H9 (cell line): ENCODE measurements around the gene C11orf86. TPM values are rescaled to one million over a fixed set of nuclear protein-coding genes. Genes with fewer than 3 reads are reported as not detected.

Source experiments
- DNase-seq: peaks from one replicate; pipeline ENCODE4 v3.0.0-alpha.2; 2017
- H2AFZ ChIP-seq: one replicate; pipeline ENCODE4 v1.6.1; 2013; ENCODE audit warnings: mild to moderate bottlenecking, low read length, control low read depth, moderate library complexity
- H2AK5ac ChIP-seq: 2 replicates; pipeline ENCODE4 v1.6.1; 2013; ENCODE audit warnings: low read length, control low read depth, mixed read lengths; ENCODE audit not compliant: insufficient read length
- H2BK120ac ChIP-seq: one replicate; pipeline ENCODE4 v1.6.1; 2013; ENCODE audit warnings: low read depth, mild to moderate bottlenecking, low read length, control low read depth, inconsistent platforms; ENCODE audit not compliant: poor library complexity, severe bottlenecking
- H2BK12ac ChIP-seq: 2 replicates; pipeline ENCODE4 v1.6.1; 2013; ENCODE audit warnings: low read length, control low read depth, mixed read lengths, low read depth; ENCODE audit not compliant: insufficient read length
- H2BK15ac ChIP-seq: 2 replicates; pipeline ENCODE4 v1.6.1; 2013; ENCODE audit warnings: low read depth, low read length, control low read depth
- H2BK20ac ChIP-seq: one replicate; pipeline ENCODE4 v1.6.1; 2013; ENCODE audit warnings: low read depth, mild to moderate bottlenecking, low read length, control low read depth, inconsistent platforms; ENCODE audit not compliant: poor library complexity, severe bottlenecking
- H2BK5ac ChIP-seq: 2 replicates; pipeline ENCODE4 v1.6.1; 2013; ENCODE audit warnings: low read length, control low read depth, mixed read lengths; ENCODE audit not compliant: insufficient read length
- H3K14ac ChIP-seq: 2 replicates; pipeline ENCODE4 v1.6.1; 2013; ENCODE audit warnings: low read length, control low read depth; ENCODE audit not compliant: insufficient read depth
- H3K18ac ChIP-seq: 2 replicates; pipeline ENCODE4 v1.6.1; 2013; ENCODE audit warnings: low read depth, mild to moderate bottlenecking, mixed read lengths, low read length, control low read depth; ENCODE audit not compliant: insufficient read length
- H3K23ac ChIP-seq: 2 replicates; pipeline ENCODE4 v1.6.1; 2013; ENCODE audit warnings: low read length, control low read depth, mixed read lengths, low read depth; ENCODE audit not compliant: insufficient read length
- H3K23me2 ChIP-seq: 2 replicates; pipeline ENCODE4 v1.6.1; 2013; ENCODE audit warnings: low read depth, mild to moderate bottlenecking, mixed read lengths, low read length, control low read depth; ENCODE audit not compliant: insufficient read length, poor library complexity, severe bottlenecking
- H3K27ac ChIP-seq: 2 replicates; pipeline ENCODE4 v1.5.1; 2013; ENCODE audit warnings: low read length, control low read depth, mixed read lengths, low read depth; ENCODE audit not compliant: insufficient read length
- H3K27me3 ChIP-seq: 2 replicates; pipeline ENCODE4 v1.6.1; 2013; ENCODE audit warnings: low read length, control low read depth, inconsistent platforms; ENCODE audit not compliant: insufficient read depth
- H3K4ac ChIP-seq: 2 replicates; pipeline ENCODE4 v1.6.1; 2013; ENCODE audit warnings: low read depth, mild to moderate bottlenecking, control low read depth, inconsistent platforms, low read length, moderate library complexity
- H3K4me1 ChIP-seq: 2 replicates; pipeline ENCODE4 v1.6.1; 2013; ENCODE audit warnings: low read length, control low read depth, inconsistent platforms; ENCODE audit not compliant: insufficient read depth
- H3K4me2 ChIP-seq: 2 replicates; pipeline ENCODE4 v1.6.1; 2013; ENCODE audit warnings: low read length, control low read depth, mixed read lengths; ENCODE audit not compliant: insufficient read length, insufficient read depth
- H3K56ac ChIP-seq: 2 replicates; pipeline ENCODE4 v1.6.1; 2013; ENCODE audit warnings: low read depth, mild to moderate bottlenecking, mixed read lengths, low read length, control low read depth; ENCODE audit not compliant: insufficient read length
- H3K79me1 ChIP-seq: 2 replicates; pipeline ENCODE4 v1.6.1; 2013; ENCODE audit warnings: low read depth, mild to moderate bottlenecking, moderate library complexity, low read length, control low read depth, inconsistent platforms; ENCODE audit not compliant: insufficient read depth, poor library complexity, severe bottlenecking
- H3K79me2 ChIP-seq: 2 replicates; pipeline ENCODE4 v1.6.1; 2013; ENCODE audit warnings: low read length, control low read depth, inconsistent platforms; ENCODE audit not compliant: insufficient read depth
- H3K9ac ChIP-seq: 2 replicates; pipeline ENCODE4 v1.6.1; 2013; ENCODE audit warnings: low read length, control low read depth, mixed read lengths; ENCODE audit not compliant: insufficient read length; ENCODE audit errors: extremely low read depth
- H3K9me3 ChIP-seq: one replicate; pipeline ENCODE4 v1.6.1; 2013; ENCODE audit warnings: low read depth, low read length, inconsistent platforms; ENCODE audit not compliant: control insufficient read depth
- H3T11ph ChIP-seq: one replicate; pipeline ENCODE4 v1.6.1; 2013; ENCODE audit warnings: mild to moderate bottlenecking, low read length, control low read depth, inconsistent platforms
- H4K20me1 ChIP-seq: one replicate; pipeline ENCODE4 v1.6.1; 2013; ENCODE audit not compliant: control insufficient read depth, insufficient read length, insufficient read depth
- H4K5ac ChIP-seq: 2 replicates; pipeline ENCODE4 v1.6.1; 2013; ENCODE audit warnings: low read depth, mild to moderate bottlenecking, mixed read lengths, low read length, control low read depth; ENCODE audit not compliant: insufficient read length
- H4K8ac ChIP-seq: replicated peaks from 2 replicates; pipeline ENCODE4 v1.6.1; 2013; ENCODE audit warnings: low read length, control low read depth, mixed read lengths, low read depth; ENCODE audit not compliant: insufficient read length
- H4K91ac ChIP-seq: 2 replicates; pipeline ENCODE4 v1.6.1; 2013; ENCODE audit warnings: low read depth, mild to moderate bottlenecking, moderate library complexity, mixed read lengths, low read length, control low read depth; ENCODE audit not compliant: insufficient read length
- H3K27ac Mint-ChIP-seq, 3 experiments: 2 replicates in 2 of 3; 3 replicates in 1 of 3; pipeline ENCODE4 v1.8.0; 2020 to 2021; ENCODE audit warnings: mixed read lengths in 3 of 3, mild to moderate bottlenecking in 1 of 3, moderate library complexity in 1 of 3
- H3K27me3 Mint-ChIP-seq: 2 replicates; pipeline ENCODE4 v1.8.0; 2021; ENCODE audit warnings: low read depth, mild to moderate bottlenecking, moderate library complexity, mixed read lengths
- H3K36me3 Mint-ChIP-seq, 3 experiments: 2 replicates in 2 of 3; 3 replicates in 1 of 3; pipeline ENCODE4 v1.8.0; 2020 to 2021; ENCODE audit warnings: low read depth in 3 of 3, mixed read lengths in 3 of 3; ENCODE audit not compliant: insufficient read depth in 1 of 3
- H3K4me1 Mint-ChIP-seq, 2 experiments: 2 replicates each; pipeline ENCODE4 v1.8.0; 2020; ENCODE audit warnings: mixed read lengths in 2 of 2
- H3K4me3 Mint-ChIP-seq, 2 experiments: 2 replicates in 1 of 2; 3 replicates in 1 of 2; pipeline ENCODE4 v1.8.0; 2020 to 2021; ENCODE audit warnings: mild to moderate bottlenecking in 2 of 2, mixed read lengths in 2 of 2, moderate library complexity in 1 of 2
- H3K9me3 Mint-ChIP-seq, 2 experiments: 2 replicates in 1 of 2; 3 replicates in 1 of 2; pipeline ENCODE4 v1.8.0; 2020; ENCODE audit warnings: mild to moderate bottlenecking in 2 of 2, mixed read lengths in 2 of 2, moderate library complexity in 1 of 2
- WGBS: extraction: QIAGEN DNeasy Blood & Tissue Kit; methylation state at CpG from one replicate; pipeline ENCODE4 v1.1.7; 2013; ENCODE audit warnings: missing lambda C conversion rate, low lambda C conversion rate, mixed read lengths; ENCODE audit not compliant: insufficient read length; ENCODE audit errors: extremely low coverage; 5-methylcytosine and 5-hydroxymethylcytosine counted together
- total RNA-seq: library from RNA; stranded (reverse); gene quantifications from 2 replicates; pipeline ENCODE4 v1.2.1, GENCODE V29; 2021
- TF ChIP-seq, protein P1 (sequence below): fragments of 200-600 bp; sonication (generic); conservative IDR thresholded peaks from 3 replicates; pipeline ENCODE4 v1.8.0; 2021; ENCODE audit warnings: antibody characterized with exemption, mild to moderate bottlenecking

The C11orf86 gene
- total RNA-seq, 1 experiment from 2014 or later: not detected

DNA sequence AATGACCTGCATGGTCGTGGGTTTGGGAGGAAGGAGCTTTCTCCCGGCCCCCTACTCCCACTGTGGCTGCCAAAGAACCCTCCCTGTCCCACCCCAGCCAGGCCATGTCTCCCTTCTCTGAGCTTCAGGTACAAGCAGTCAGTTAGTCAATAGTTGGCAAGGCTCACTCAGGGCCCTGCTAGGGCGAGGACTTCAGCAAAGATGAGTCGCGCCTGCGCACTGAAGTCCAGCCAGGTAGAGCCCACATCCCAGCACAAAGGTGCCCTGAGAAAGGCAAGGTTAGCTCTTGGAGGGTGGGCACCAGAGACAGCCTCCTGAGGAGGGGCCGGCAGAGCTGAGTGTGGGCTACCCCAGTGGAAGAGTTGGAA is 11.1 kb downstream of the C11orf86 start:
- Mint-ChIP-seq H3K27me3 (peaks cover 10% of the 10 kb centered on the region), H3K9me3 (no peaks in the 10 kb centered on the region; a peak in 3 of 5 replicates), H3K27ac (peak overlapping the region in 1 of 3 experiments; percentile 57; a peak in 3 of 7 replicates), H3K4me1 (peaks cover 17 to 22% of the 10 kb centered on the region in 2 experiments), H3K4me3 (no peak overlapping the region; a peak in 1 of 5 replicates), H3K36me3 (peaks cover 0 to 8% (median 0%) of the 10 kb centered on the region in 3 experiments; a peak in 2 of 7 replicates)
- no peaks in the 10 kb centered on the region for H3K79me2 ChIP-seq
- H3K4me1 ChIP-seq: peaks cover 9% of the 10 kb centered on the region; the same call in 1 of the 2 replicates
- no peak overlapping the region for H3K56ac ChIP-seq
- H2AK5ac ChIP-seq: no peak overlapping the region
- H2BK20ac ChIP-seq: no peak overlapping the region
- no peaks in the 10 kb centered on the region for H3K27me3 ChIP-seq
- no peaks in the 10 kb centered on the region for H4K20me1 ChIP-seq
- no peak overlapping the region for H4K91ac ChIP-seq
- H2BK12ac ChIP-seq: no peak overlapping the region
- no peak overlapping the region for H2BK5ac ChIP-seq
- H2BK120ac ChIP-seq: no peak overlapping the region
- TF ChIP-seq, protein P1, sequence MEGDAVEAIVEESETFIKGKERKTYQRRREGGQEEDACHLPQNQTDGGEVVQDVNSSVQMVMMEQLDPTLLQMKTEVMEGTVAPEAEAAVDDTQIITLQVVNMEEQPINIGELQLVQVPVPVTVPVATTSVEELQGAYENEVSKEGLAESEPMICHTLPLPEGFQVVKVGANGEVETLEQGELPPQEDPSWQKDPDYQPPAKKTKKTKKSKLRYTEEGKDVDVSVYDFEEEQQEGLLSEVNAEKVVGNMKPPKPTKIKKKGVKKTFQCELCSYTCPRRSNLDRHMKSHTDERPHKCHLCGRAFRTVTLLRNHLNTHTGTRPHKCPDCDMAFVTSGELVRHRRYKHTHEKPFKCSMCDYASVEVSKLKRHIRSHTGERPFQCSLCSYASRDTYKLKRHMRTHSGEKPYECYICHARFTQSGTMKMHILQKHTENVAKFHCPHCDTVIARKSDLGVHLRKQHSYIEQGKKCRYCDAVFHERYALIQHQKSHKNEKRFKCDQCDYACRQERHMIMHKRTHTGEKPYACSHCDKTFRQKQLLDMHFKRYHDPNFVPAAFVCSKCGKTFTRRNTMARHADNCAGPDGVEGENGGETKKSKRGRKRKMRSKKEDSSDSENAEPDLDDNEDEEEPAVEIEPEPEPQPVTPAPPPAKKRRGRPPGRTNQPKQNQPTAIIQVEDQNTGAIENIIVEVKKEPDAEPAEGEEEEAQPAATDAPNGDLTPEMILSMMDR: no peak
- no peak overlapping the region for H3K4me2 ChIP-seq
- H4K8ac ChIP-seq: no peak overlapping the region
- no peak overlapping the region for H3K18ac ChIP-seq
- no peaks in the 10 kb centered on the region for H3K9me3 ChIP-seq
- H2BK15ac ChIP-seq: no peak overlapping the region
- no peak overlapping the region for H3K23ac ChIP-seq
- peaks cover 2% of the 10 kb centered on the region for H3K23me2 ChIP-seq
- DNase-seq: no peak
- H3K4ac ChIP-seq: no peak overlapping the region
- peak overlapping the region; percentile 56; the same call in 1 of the 2 replicates for H3K14ac ChIP-seq
- H2AFZ ChIP-seq: no peak overlapping the region
- H3T11ph ChIP-seq: no peak overlapping the region
- H3K79me1 ChIP-seq: no peaks in the 10 kb centered on the region
- WGBS: no CpG with 5 or more reads among the region's 7 CpGs
- no peak overlapping the region for H3K27ac ChIP-seq
- no peak overlapping the region for H4K5ac ChIP-seq
- H3K9ac ChIP-seq: no peak overlapping the region
